Sigmoid colon (tissue), 7 donors: ENCODE results near the gene WNT11. TPM values are rescaled to one million over a fixed set of nuclear protein-coding genes. Genes with fewer than 3 reads are reported as not detected.

ENCODE experiments used
- DNase-seq: peaks from one replicate; pipeline ENCODE4 v3.0.0-alpha.2; 2019
- H3K27ac ChIP-seq, 4 donors: fragments of 200-600 bp; sonication (generic); one replicate each; pipeline ENCODE4 v1.5.1; 2016 to 2019; ENCODE audit warnings: mild to moderate bottlenecking in 1 of 4
- H3K27me3 ChIP-seq, 3 donors: fragments of 200-600 bp; sonication (generic); one replicate each; pipeline ENCODE4 v1.5.1; 2019; ENCODE audit warnings: mild to moderate bottlenecking in 1 of 3
- H3K36me3 ChIP-seq, 4 donors: fragments of 200-600 bp; sonication (generic); one replicate each; pipeline ENCODE4 v1.5.1; 2016 to 2019
- H3K4me1 ChIP-seq, 4 donors: fragments of 200-600 bp; sonication (generic); one replicate each; pipeline ENCODE4 v1.5.1; 2017 to 2019
- H3K4me3 ChIP-seq, 4 donors: fragments of 200-600 bp; sonication (generic); one replicate each; pipeline ENCODE4 v1.5.1; 2017 to 2019; ENCODE audit warnings: mild to moderate bottlenecking in 2 of 4, moderate library complexity in 1 of 4
- H3K9me3 ChIP-seq, 4 donors: fragments of 200-600 bp in 3 of 4; sonication (generic) in 3 of 4; one replicate each; pipeline versions ENCODE4 v1.5.1 to v1.6.1; 2013 to 2019
- CTCF ChIP-seq, 4 experiments: fragments of 450-650 bp in 3 of 4; fragments of 200-600 bp in 1 of 4; IDR thresholded peaks; one replicate each; pipeline ENCODE4 v1.5.1; 2016 to 2019; ENCODE audit warnings: antibody characterized with exemption in 4 of 4, mild to moderate bottlenecking in 3 of 4, moderate library complexity in 2 of 4
- EP300 ChIP-seq, 4 donors: sonication (generic); formaldehyde crosslinking; IDR thresholded peaks; one replicate each; pipeline ENCODE4 v1.6.1; 2017; ENCODE audit warnings: antibody characterized with exemption in 4 of 4
- POLR2A ChIP-seq, 2 donors: fragments of 450-650 bp; IDR thresholded peaks; one replicate each; pipeline ENCODE4 v1.6.1; 2016; ENCODE audit warnings: antibody characterized with exemption in 2 of 2, mild to moderate bottlenecking in 2 of 2, moderate library complexity in 2 of 2
- POLR2AphosphoS5 ChIP-seq, 4 donors: sonication (generic); formaldehyde crosslinking; IDR thresholded peaks; one replicate each; pipeline ENCODE4 v1.6.1; 2017; ENCODE audit warnings: antibody characterized with exemption in 4 of 4
- WGBS, 2 donors: extraction: QIAGEN DNeasy Blood & Tissue Kit; methylation state at CpG; one replicate each; pipeline ENCODE4 v1.1.7; 2013; 5-methylcytosine and 5-hydroxymethylcytosine counted together
- intact Hi-C: fragments of 100-400 bp; cut with DNase I; formaldehyde crosslinking; loops from one replicate; pipeline ENCODE4 v1.15.1; 2023
- polyA plus RNA-seq, 3 donors: library from polyadenylated mRNA; stranded (reverse); fragments of 200-250 nt; gene quantifications; one replicate each; pipeline ENCODE4 v1.2.3, GENCODE V29; 2013
- total RNA-seq, 4 donors: library from RNA; depleted of rRNA; stranded (reverse); fragments of >200 nt; gene quantifications; one replicate each; pipeline ENCODE4 v1.1.0, GENCODE V29; 2016
- donor health status: healthy with polysubstance abuse.
- donor health status: Bipolar disorder and iron deficiency.
- donor health status: healthy.

WNT11 gene
- total and polyA plus RNA-seq, 7 donors = 0.92 to 8.9 (median 2.2) TPM

- WGBS, 2 donors = 73 to 82% methylated on average over 15 of the region's 15 CpGs
These were observed 20.3 kb downstream of the WNT11 start for GRCh38 chr11:76185931-76186401.

GRCh38 chr11:76185511-76185910 lies 20.8 kb downstream of the WNT11 start:
- Histone ChIP-seq H3K27me3 (no peaks in the 10 kb centered on the region), H3K4me1 (peaks cover 0 to 16% (median 9%) of the 10 kb centered on the region in 4 donors), H3K9me3 (no peaks in the 10 kb centered on the region), H3K4me3 (no peak overlapping the region), H3K27ac (peak overlapping the region in 2 of 4 donors; percentile 16 to 42), H3K36me3 (no peaks in the 10 kb centered on the region)
- TF ChIP-seq POLR2A (IDR thresholded peaks at IDR 0.05) (no peak), POLR2AphosphoS5 (IDR thresholded peaks at IDR 0.05) (no peak), EP300 (IDR thresholded peaks at IDR 0.05) (no peak), CTCF (IDR thresholded peaks at IDR 0.05) (no peak)
- DNase-seq = no peak
- WGBS, 2 donors = 85% methylated on average over 10 of the region's 10 CpGs
- intact Hi-C loops = no loop called here

More at GRCh38 chr11:76185931-76186401, 20.3 kb downstream of the WNT11 start:
- Histone ChIP-seq H3K9me3 (no peaks in the 10 kb centered on the region), H3K27me3 (no peaks in the 10 kb centered on the region), H3K4me3 (no peak overlapping the region), H3K4me1 (peaks cover 0 to 17% (median 9%) of the 10 kb centered on the region in 4 donors), H3K27ac (peak overlapping the region in 2 of 4 donors; percentile 16 to 42), H3K36me3 (no peaks in the 10 kb centered on the region)
- no peak for DNase-seq
- TF ChIP-seq POLR2AphosphoS5 (IDR thresholded peaks at IDR 0.05) = no peak
- TF ChIP-seq CTCF (IDR thresholded peaks at IDR 0.05) = no peak
- no peak for TF ChIP-seq POLR2A (IDR thresholded peaks at IDR 0.05)
- no peak for TF ChIP-seq EP300 (IDR thresholded peaks at IDR 0.05)
- intact Hi-C loops = no loop called here

GRCh38 chr11:76184551-76184993 lies 21.7 kb downstream of the WNT11 start:
- TF ChIP-seq POLR2AphosphoS5 (IDR thresholded peaks at IDR 0.05) = no peak
- no peak for TF ChIP-seq EP300 (IDR thresholded peaks at IDR 0.05)
- TF ChIP-seq POLR2A (IDR thresholded peaks at IDR 0.05) = no peak
- no peak for TF ChIP-seq CTCF (IDR thresholded peaks at IDR 0.05)
- no peak for DNase-seq
- H3K36me3 ChIP-seq = no peaks in the 10 kb centered on the region
- WGBS, 2 donors = 46 to 67% methylated on average over 7 of the region's 7 CpGs
- H3K9me3 ChIP-seq = no peaks in the 10 kb centered on the region
- peaks cover 0 to 14% (median 8%) of the 10 kb centered on the region in 4 donors for H3K4me1 ChIP-seq
- no peaks in the 10 kb centered on the region for H3K27me3 ChIP-seq
- H3K27ac ChIP-seq = no peak overlapping the region
- intact Hi-C loops = no loop called here
- no peak overlapping the region for H3K4me3 ChIP-seq

- H3K27ac ChIP-seq = no peak overlapping the region
- H3K9me3 ChIP-seq = no peaks in the 10 kb centered on the region
- H3K4me1 ChIP-seq = peaks cover 0 to 8% (median 3%) of the 10 kb centered on the region in 4 donors
- intact Hi-C loops = no loop called here
- TF ChIP-seq CTCF (IDR thresholded peaks at IDR 0.05) (no peak), EP300 (IDR thresholded peaks at IDR 0.05) (no peak), POLR2AphosphoS5 (IDR thresholded peaks at IDR 0.05) (no peak), POLR2A (IDR thresholded peaks at IDR 0.05) (no peak)
- no peak for DNase-seq
- WGBS, 2 donors = 91 to 93% methylated on average over 15 of the region's 15 CpGs
- H3K27me3 ChIP-seq = no peaks in the 10 kb centered on the region
- no peak overlapping the region for H3K4me3 ChIP-seq
- H3K36me3 ChIP-seq = no peaks in the 10 kb centered on the region
These were observed 24.9 kb downstream of the WNT11 start for GRCh38 chr11:76181371-76181770.

GRCh38 chr11:76179147-76179546 lies 27.2 kb downstream of the WNT11 start:
- TF ChIP-seq EP300 (IDR thresholded peaks at IDR 0.05) = no peak
- TF ChIP-seq POLR2AphosphoS5 (IDR thresholded peaks at IDR 0.05) = no peak
- no peak for TF ChIP-seq CTCF (IDR thresholded peaks at IDR 0.05)
- TF ChIP-seq POLR2A (IDR thresholded peaks at IDR 0.05) = no peak
- no peak overlapping the region for H3K4me3 ChIP-seq
- H3K9me3 ChIP-seq = no peaks in the 10 kb centered on the region
- no peak for DNase-seq
- intact Hi-C loops = no loop called here
- WGBS, 2 donors = 85 to 90% methylated on average over 13 of the region's 13 CpGs
- H3K27me3 ChIP-seq = no peaks in the 10 kb centered on the region
- H3K27ac ChIP-seq = no peak overlapping the region
- H3K4me1 ChIP-seq = no peaks in the 10 kb centered on the region
- no peaks in the 10 kb centered on the region for H3K36me3 ChIP-seq
